WTC11 (cell line): ENCODE results near the gene AFF2. TPM values are rescaled to one million over a fixed set of nuclear protein-coding genes. Genes with fewer than 3 reads are reported as not detected.

Source experiments
- ATAC-seq: fragments of 200-7000 bp; cut with Tn5 transposase; 2 replicates; pipeline ENCODE4 v1.10.0; 2021; ENCODE audit warnings: mild to moderate bottlenecking, moderate library complexity
- CTCF ChIA-PET: fragments of 300-600 bp; sonication (Branson Sonifier 250); formaldehyde crosslinking; loops from one replicate; lab custom pipeline; 2021; ENCODE audit warnings: antibody characterized with exemption; lab: Charles Lee
- POLR2A ChIA-PET: fragments of 350-600 bp; sonication (Branson Sonifier 250); formaldehyde crosslinking; loops from one replicate; lab custom pipeline; 2021; ENCODE audit warnings: antibody characterized with exemption; lab: Charles Lee
- DNase-seq: peaks from one replicate; pipeline ENCODE4 v3.0.0; 2021; ENCODE audit warnings: low spot score
- H3K27ac Mint-ChIP-seq: 2 replicates; pipeline ENCODE4 v1.8.0; 2021; ENCODE audit warnings: mixed read lengths
- H3K27me3 Mint-ChIP-seq: 2 replicates; pipeline ENCODE4 v1.8.0; 2021; ENCODE audit warnings: low read depth, mild to moderate bottlenecking, moderate library complexity, mixed read lengths
- H3K36me3 Mint-ChIP-seq: 2 replicates; pipeline ENCODE4 v1.8.0; 2021; ENCODE audit warnings: mixed read lengths
- H3K4me1 Mint-ChIP-seq: 2 replicates; pipeline ENCODE4 v1.8.0; 2022; ENCODE audit warnings: mixed read lengths
- H3K4me3 Mint-ChIP-seq: 2 replicates; pipeline ENCODE4 v1.8.0; 2021; ENCODE audit warnings: mild to moderate bottlenecking, moderate library complexity, mixed read lengths
- H3K9me3 Mint-ChIP-seq: 2 replicates; pipeline ENCODE4 v1.8.0; 2021; ENCODE audit warnings: mixed read lengths
- AR ChIP-seq: fragments of 250-450 bp; sonication (Bioruptor Pico); IDR thresholded peaks from 2 replicates; pipeline ENCODE4 v1.9.0; 2021; ENCODE audit warnings: mild to moderate bottlenecking
- ARID4B ChIP-seq: sonication (generic); formaldehyde crosslinking; IDR thresholded peaks from 2 replicates; pipeline ENCODE4 v1.8.0; 2023; ENCODE audit warnings: missing genetic modification reagents, mild to moderate bottlenecking, borderline replicate concordance
- ATF1 ChIP-seq: sonication (generic); formaldehyde crosslinking; IDR thresholded peaks from 2 replicates; pipeline ENCODE4 v1.8.1; 2023; ENCODE audit warnings: mild to moderate bottlenecking, moderate library complexity, missing genetic modification reagents
- CBFB ChIP-seq: sonication (generic); formaldehyde crosslinking; IDR thresholded peaks from 2 replicates; pipeline ENCODE4 v1.8.1; 2022; ENCODE audit warnings: mild to moderate bottlenecking, low read depth, missing genetic modification reagents
- ELF4 ChIP-seq: sonication (generic); formaldehyde crosslinking; IDR thresholded peaks from 2 replicates; pipeline ENCODE4 v1.8.1; 2022; ENCODE audit warnings: low read depth, mild to moderate bottlenecking, moderate library complexity, missing genetic modification reagents
- EMX1 ChIP-seq: fragments of 250-450 bp; sonication (Bioruptor Pico); IDR thresholded peaks from 2 replicates; pipeline ENCODE4 v1.8.0; 2021; ENCODE audit warnings: mild to moderate bottlenecking
- ESRRA ChIP-seq: sonication (generic); formaldehyde crosslinking; IDR thresholded peaks from 2 replicates; pipeline ENCODE4 v1.8.1; 2022; ENCODE audit warnings: mild to moderate bottlenecking, missing genetic modification reagents, borderline replicate concordance
- FOXP4 ChIP-seq: sonication (generic); formaldehyde crosslinking; IDR thresholded peaks from 2 replicates; pipeline ENCODE4 v1.8.0; 2022; ENCODE audit warnings: mild to moderate bottlenecking, missing genetic modification reagents
- GABPB1 ChIP-seq: sonication (generic); formaldehyde crosslinking; IDR thresholded peaks from 2 replicates; pipeline ENCODE4 v1.8.1; 2023; ENCODE audit warnings: mild to moderate bottlenecking, missing genetic modification reagents
- HMGA2 ChIP-seq: fragments of 250-450 bp; sonication (Bioruptor Pico); IDR thresholded peaks from 2 replicates; pipeline ENCODE4 v1.4.0; 2021; ENCODE audit warnings: mild to moderate bottlenecking, moderate library complexity
- JAZF1 ChIP-seq: fragments of 250-450 bp; sonication (Bioruptor Pico); IDR thresholded peaks from 2 replicates; pipeline ENCODE4 v1.9.0; 2021; ENCODE audit warnings: moderate library complexity, mild to moderate bottlenecking, inconsistent platforms
- JUN ChIP-seq: sonication (generic); formaldehyde crosslinking; IDR thresholded peaks from 2 replicates; pipeline ENCODE4 v1.8.0; 2023; ENCODE audit warnings: mild to moderate bottlenecking, missing genetic modification reagents
- NFATC4 ChIP-seq: fragments of 250-450 bp; sonication (Bioruptor Pico); IDR thresholded peaks from 2 replicates; pipeline ENCODE4 v1.9.0; 2021; ENCODE audit warnings: mild to moderate bottlenecking
- NFYB ChIP-seq: sonication (generic); formaldehyde crosslinking; conservative IDR thresholded peaks from 2 replicates; pipeline ENCODE4 v1.8.0; 2022; ENCODE audit warnings: low read depth, missing genetic modification reagents
- PREB ChIP-seq: sonication (generic); formaldehyde crosslinking; IDR thresholded peaks from 2 replicates; pipeline ENCODE4 v1.8.1; 2022; ENCODE audit warnings: mild to moderate bottlenecking, missing genetic modification reagents, moderate library complexity, borderline replicate concordance
- SOX15 ChIP-seq: fragments of 250-450 bp; sonication (Bioruptor Pico); IDR thresholded peaks from 2 replicates; pipeline ENCODE4 v1.9.0; 2021; ENCODE audit warnings: mild to moderate bottlenecking
- TCF7 ChIP-seq: sonication (generic); formaldehyde crosslinking; IDR thresholded peaks from 2 replicates; pipeline ENCODE4 v1.8.0; 2022; ENCODE audit warnings: mild to moderate bottlenecking, low read depth, missing genetic modification reagents, moderate library complexity
- ZNF138 ChIP-seq: sonication (generic); formaldehyde crosslinking; conservative IDR thresholded peaks from 2 replicates; pipeline ENCODE4 v1.8.1; 2022; ENCODE audit warnings: mild to moderate bottlenecking, moderate library complexity, missing genetic modification reagents
- ZNF232 ChIP-seq: sonication (generic); formaldehyde crosslinking; IDR thresholded peaks from 2 replicates; pipeline ENCODE4 v1.8.0; 2022; ENCODE audit warnings: mild to moderate bottlenecking, missing genetic modification reagents
- ZNF396 ChIP-seq: fragments of 250-450 bp; sonication (Bioruptor Pico); IDR thresholded peaks from 2 replicates; pipeline ENCODE4 v1.8.0; 2021; ENCODE audit warnings: mild to moderate bottlenecking, moderate library complexity, borderline replicate concordance
- ZNF532 ChIP-seq: fragments of 250-450 bp; sonication (Bioruptor Pico); IDR thresholded peaks from 2 replicates; pipeline ENCODE4 v1.9.0; 2021; ENCODE audit warnings: mild to moderate bottlenecking, borderline replicate concordance
- total RNA-seq: library from RNA; stranded (reverse); gene quantifications from 3 replicates; pipeline ENCODE4 v1.2.3, GENCODE V29; 2021

Gene AFF2
- total RNA-seq, 1 experiment from 2014 or later = 7.6 TPM

- no peak for TF ChIP-seq TCF7 (CRISPR knock-in tag)
- TF ChIP-seq HMGA2 (CRISPR knock-in tag) = no peak
- TF ChIP-seq, all 79 proteins: peak for 0
These were observed 325.3 kb downstream of the AFF2 start (continued) for GRCh38 chrX:148825696-148826095.

GRCh38 chrX:148836741-148837140, 336.3 kb downstream of the AFF2 start:
- Mint-ChIP-seq H3K4me1 (no peaks in the 10 kb centered on the region), H3K27me3 (no peaks in the 10 kb centered on the region), H3K4me3 (no peak overlapping the region), H3K9me3 (peaks cover 3% of the 10 kb centered on the region; the same call in 1 of the 2 replicates), H3K27ac (no peak overlapping the region), H3K36me3 (no peaks in the 10 kb centered on the region)
- POLR2A ChIA-PET = no interaction called here
- TF ChIP-seq FOXP4 (CRISPR knock-in tag) (no peak), PREB (no peak), ARID4B (CRISPR knock-in tag) (no peak), JAZF1 (no peak), NFYB (no peak), EMX1 (no peak), ELF4 (CRISPR knock-in tag) (no peak), ESRRA (CRISPR knock-in tag) (no peak), AR (CRISPR knock-in tag) (no peak), ZNF232 (CRISPR knock-in tag) (no peak), ATF1 (CRISPR knock-in tag) (no peak)
- ATAC-seq (no peak), DNase-seq (no peak)
- CTCF ChIA-PET = no interaction called here

GRCh38 chrX:148850631-148851030, 350.2 kb downstream of the AFF2 start:
- ChIA-PET POLR2A (no interaction called here), CTCF (no interaction called here)
- no peaks in the 10 kb centered on the region for H3K36me3 Mint-ChIP-seq
- no peaks in the 10 kb centered on the region for H3K27me3 Mint-ChIP-seq
- no peaks in the 10 kb centered on the region for H3K9me3 Mint-ChIP-seq
- no peak overlapping the region for H3K4me3 Mint-ChIP-seq
- H3K4me1 Mint-ChIP-seq = no peaks in the 10 kb centered on the region
- ATAC-seq (no peak), DNase-seq (no peak)
- H3K27ac Mint-ChIP-seq = no peak overlapping the region
- TF ChIP-seq SOX15 (CRISPR knock-in tag) (no peak), NFATC4 (CRISPR knock-in tag) (no peak), CBFB (no peak), GABPB1 (CRISPR knock-in tag) (no peak), ZNF138 (CRISPR knock-in tag) (no peak), ZNF396 (CRISPR knock-in tag) (no peak), ZNF532 (no peak), JUN (CRISPR knock-in tag) (no peak)
